ENCODE data around the gene B4GALNT2.

Gene B4GALNT2

GRCh38 chr17:49204516-49204915 is 71.9 kb downstream of the B4GALNT2 start:
- H3K4me3 ChIP-seq (ENCODE audit: low read length) = no peak overlapping the region
- no peaks in the 10 kb centered on the region for H3K9me3 ChIP-seq (replicated peaks; ENCODE audit: insufficient read depth, low read length)
- TF ChIP-seq EZH2phosphoT487 (IDR thresholded peaks at IDR 0.05; ENCODE audit: low read length) (no peak), EZH2 (optimal IDR thresholded peaks at IDR 0.05; ENCODE audit: low read depth, low read length) (no peak), CTCF (IDR thresholded peaks at IDR 0.05; ENCODE audit: low read length) (no peak)
- H2AFZ ChIP-seq (ENCODE audit: low read length) = no peak overlapping the region
- H3K36me3 ChIP-seq (replicated peaks; ENCODE audit: insufficient read depth, low read length) = no peaks in the 10 kb centered on the region
- no peak overlapping the region for H3K4me2 ChIP-seq (ENCODE audit: low read depth, low read length)
- no peaks in the 10 kb centered on the region for H3K9me2 ChIP-seq (replicated peaks; ENCODE audit: insufficient read depth, low read length)
- no peak for DNase-seq
- H3K9ac ChIP-seq (ENCODE audit: low read length) = no peak overlapping the region
- no peak overlapping the region for H3K27ac ChIP-seq (ENCODE audit: low read length)
- H4K20me1 ChIP-seq (ENCODE audit: insufficient read depth, low read length) = no peaks in the 10 kb centered on the region
- H3K27me3 ChIP-seq (replicated peaks; ENCODE audit: insufficient read depth, low read length) = peaks cover 44% of the 10 kb centered on the region
- H3F3A ChIP-seq (ENCODE audit: insufficient read depth, low read length) = no peaks in the 10 kb centered on the region
- no peaks in the 10 kb centered on the region for H3K79me2 ChIP-seq (ENCODE audit: low read length)
- H3K4me1 ChIP-seq (ENCODE audit: low read length) = no peaks in the 10 kb centered on the region

GRCh38 chr17:49209061-49209571 is 76.5 kb downstream of the B4GALNT2 start:
- H3K79me2 ChIP-seq (ENCODE audit: low read length) = no peaks in the 10 kb centered on the region
- TF ChIP-seq CTCF (IDR thresholded peaks at IDR 0.05; ENCODE audit: low read length) = no peak
- TF ChIP-seq EZH2phosphoT487 (IDR thresholded peaks at IDR 0.05; ENCODE audit: low read length) = no peak
- H3K27ac ChIP-seq (ENCODE audit: low read length) = no peak overlapping the region
- H3K4me2 ChIP-seq (ENCODE audit: low read depth, low read length) = no peak overlapping the region
- no peaks in the 10 kb centered on the region for H3K9me2 ChIP-seq (replicated peaks; ENCODE audit: insufficient read depth, low read length)
- H3K4me3 ChIP-seq (ENCODE audit: low read length) = no peak overlapping the region
- no peaks in the 10 kb centered on the region for H4K20me1 ChIP-seq (ENCODE audit: insufficient read depth, low read length)
- no peaks in the 10 kb centered on the region for H3F3A ChIP-seq (ENCODE audit: insufficient read depth, low read length)
- no peaks in the 10 kb centered on the region for H3K36me3 ChIP-seq (replicated peaks; ENCODE audit: insufficient read depth, low read length)
- no peaks in the 10 kb centered on the region for H3K9me3 ChIP-seq (replicated peaks; ENCODE audit: insufficient read depth, low read length)
- no peak overlapping the region for H2AFZ ChIP-seq (ENCODE audit: low read length)
- peaks cover 63% of the 10 kb centered on the region for H3K27me3 ChIP-seq (replicated peaks; ENCODE audit: insufficient read depth, low read length)
- H3K4me1 ChIP-seq (ENCODE audit: low read length) = no peaks in the 10 kb centered on the region
- no peak overlapping the region for H3K9ac ChIP-seq (ENCODE audit: low read length)
- no peak for DNase-seq

GRCh38 chr17:49210158-49211029 is 77.8 kb downstream of the B4GALNT2 start, which contains the start of the genes ABI3 and GNGT2:
ABI3 (plus strand) TSS chr17:49210707; CDS start chr17:49210725, 18 bp downstream.
GNGT2 (minus strand) TSS chr17:49210574; CDS start chr17:49207422, 3,152 bp downstream.
- no peak within 1 kb of the TSS for H3K9ac ChIP-seq (ENCODE audit: low read length)
- no peak within 1 kb of the TSS for H3K4me2 ChIP-seq (ENCODE audit: low read depth, low read length)
- H3K4me1 ChIP-seq (ENCODE audit: low read length) = no peaks in the 10 kb centered on the region
- H4K20me1 ChIP-seq (ENCODE audit: insufficient read depth, low read length) = no peaks in the 10 kb centered on the region
- no peaks in the 10 kb centered on the region for H3F3A ChIP-seq (ENCODE audit: insufficient read depth, low read length)
- DNase-seq = no peak
- no peaks in the 10 kb centered on the region for H3K9me3 ChIP-seq (replicated peaks; ENCODE audit: insufficient read depth, low read length)
- peaks cover 55% of the 10 kb centered on the region for H3K27me3 ChIP-seq (replicated peaks; ENCODE audit: insufficient read depth, low read length)
- TF ChIP-seq CTCF (IDR thresholded peaks at IDR 0.05; ENCODE audit: low read length) (no peak), EZH2phosphoT487 (IDR thresholded peaks at IDR 0.05; ENCODE audit: low read length) (no peak), EZH2 (optimal IDR thresholded peaks at IDR 0.05; ENCODE audit: low read depth, low read length) (no peak)
- H3K9me2 ChIP-seq (replicated peaks; ENCODE audit: insufficient read depth, low read length) = no peaks in the 10 kb centered on the region
- no peak within 1 kb of the TSS for H3K27ac ChIP-seq (ENCODE audit: low read length)
- no peaks in the 10 kb centered on the region for H3K79me2 ChIP-seq (ENCODE audit: low read length)
- no peak within 1 kb of the TSS for H3K4me3 ChIP-seq (ENCODE audit: low read length)
- no peak within 1 kb of the TSS for H2AFZ ChIP-seq (ENCODE audit: low read length)
- H3K36me3 ChIP-seq (replicated peaks; ENCODE audit: insufficient read depth, low read length) = no peaks in the 10 kb centered on the region

All from MM.1S (cell line).